AG09319 (cell line): ENCODE results near the gene ERC1.

Experiments
- DNase-seq: peaks from one replicate; pipeline ENCODE4 v3.0.0-alpha.2; 2010; ENCODE audit warnings: low read depth; ENCODE audit errors: extremely low read depth
- TF ChIP-seq, protein P1 (sequence below): IDR thresholded peaks from 2 replicates; pipeline ENCODE4 v1.5.1; 2011; ENCODE audit warnings: low read depth, mild to moderate bottlenecking, inconsistent platforms, low read length, moderate library complexity

Gene ERC1

DNA sequence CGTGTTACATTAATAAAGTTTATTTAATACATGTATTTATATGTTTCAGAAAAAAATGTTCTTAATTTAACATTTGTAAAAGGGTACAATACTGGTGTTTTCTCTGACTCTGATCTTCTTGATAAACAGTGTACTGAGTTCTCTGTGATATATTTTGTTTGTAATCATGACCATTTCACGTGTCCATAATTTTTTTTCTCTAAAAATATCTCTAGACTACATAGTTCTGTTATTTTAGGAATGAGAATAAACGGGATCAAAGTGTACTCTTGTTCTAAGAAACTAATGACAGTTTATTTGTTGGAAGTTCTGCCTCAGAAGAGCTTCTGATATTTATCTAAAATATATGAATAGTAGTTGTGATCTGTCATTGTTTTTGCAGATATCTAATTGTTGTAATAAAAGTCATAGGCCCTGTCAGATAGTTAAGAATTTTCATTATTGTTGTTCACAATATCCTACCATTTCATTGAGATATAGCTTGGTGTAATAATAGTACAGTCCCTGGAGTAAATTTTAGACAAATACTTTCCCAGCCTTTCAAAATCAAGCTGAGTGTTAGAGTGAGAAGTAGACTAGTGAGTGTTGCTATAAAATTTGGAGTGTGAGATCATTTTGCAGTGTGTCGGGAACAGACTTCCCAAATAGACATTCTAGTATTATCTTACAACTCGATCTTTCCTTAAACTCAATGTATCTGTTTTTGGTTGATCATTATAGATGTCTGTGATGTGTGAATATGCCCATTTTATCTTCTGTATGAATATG, 86.2 kb downstream of the ERC1 start:
- TF ChIP-seq, protein P1, sequence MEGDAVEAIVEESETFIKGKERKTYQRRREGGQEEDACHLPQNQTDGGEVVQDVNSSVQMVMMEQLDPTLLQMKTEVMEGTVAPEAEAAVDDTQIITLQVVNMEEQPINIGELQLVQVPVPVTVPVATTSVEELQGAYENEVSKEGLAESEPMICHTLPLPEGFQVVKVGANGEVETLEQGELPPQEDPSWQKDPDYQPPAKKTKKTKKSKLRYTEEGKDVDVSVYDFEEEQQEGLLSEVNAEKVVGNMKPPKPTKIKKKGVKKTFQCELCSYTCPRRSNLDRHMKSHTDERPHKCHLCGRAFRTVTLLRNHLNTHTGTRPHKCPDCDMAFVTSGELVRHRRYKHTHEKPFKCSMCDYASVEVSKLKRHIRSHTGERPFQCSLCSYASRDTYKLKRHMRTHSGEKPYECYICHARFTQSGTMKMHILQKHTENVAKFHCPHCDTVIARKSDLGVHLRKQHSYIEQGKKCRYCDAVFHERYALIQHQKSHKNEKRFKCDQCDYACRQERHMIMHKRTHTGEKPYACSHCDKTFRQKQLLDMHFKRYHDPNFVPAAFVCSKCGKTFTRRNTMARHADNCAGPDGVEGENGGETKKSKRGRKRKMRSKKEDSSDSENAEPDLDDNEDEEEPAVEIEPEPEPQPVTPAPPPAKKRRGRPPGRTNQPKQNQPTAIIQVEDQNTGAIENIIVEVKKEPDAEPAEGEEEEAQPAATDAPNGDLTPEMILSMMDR = no peak
- no peak for DNase-seq

GRCh38 chr12:1078002-1078401, 87.0 kb downstream of the ERC1 start:
- TF ChIP-seq, protein P1 = no peak
- DNase-seq = no peak

GRCh38 chr12:1080520-1081223, 89.6 kb downstream of the ERC1 start:
- DNase-seq = no peak
- TF ChIP-seq, protein P1 = no peak

DNA sequence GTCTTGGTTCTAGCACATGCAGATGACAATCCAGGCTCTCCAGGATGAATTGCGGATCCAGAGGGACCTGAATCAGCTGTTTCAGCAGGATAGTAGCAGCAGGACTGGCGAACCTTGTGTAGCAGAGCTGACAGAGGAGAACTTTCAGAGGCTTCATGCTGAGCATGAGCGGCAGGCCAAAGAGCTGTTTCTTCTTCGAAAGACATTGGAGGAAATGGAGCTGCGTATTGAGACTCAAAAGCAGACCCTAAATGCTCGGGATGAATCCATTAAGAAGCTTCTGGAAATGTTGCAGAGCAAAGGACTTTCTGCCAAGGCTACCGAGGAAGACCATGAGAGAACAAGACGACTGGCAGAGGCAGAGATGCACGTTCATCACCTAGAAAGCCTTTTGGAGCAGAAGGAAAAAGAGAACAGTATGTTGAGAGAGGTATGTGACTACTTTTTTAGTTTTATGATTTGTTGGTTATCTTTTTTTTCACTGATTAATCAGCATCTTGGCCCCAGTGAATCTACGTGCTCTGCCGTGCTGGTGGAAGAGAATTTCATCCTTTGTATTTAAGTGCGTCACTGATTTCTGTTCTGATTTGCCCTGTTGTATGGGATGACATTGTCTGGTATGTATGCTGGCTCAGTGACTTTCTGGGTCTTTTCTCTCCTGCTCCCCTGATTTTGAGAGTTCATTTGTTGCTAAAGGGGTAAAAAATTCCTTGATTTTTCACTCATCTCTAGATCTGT, 92.3 kb downstream of the ERC1 start:
- TF ChIP-seq, protein P1 = no peak
- DNase-seq = no peak

- DNase-seq = peak; percentile 52
- TF ChIP-seq, protein P1 = no peak
Observed at GRCh38 chr12:1083889-1084262, 92.9 kb downstream of the ERC1 start.

DNA sequence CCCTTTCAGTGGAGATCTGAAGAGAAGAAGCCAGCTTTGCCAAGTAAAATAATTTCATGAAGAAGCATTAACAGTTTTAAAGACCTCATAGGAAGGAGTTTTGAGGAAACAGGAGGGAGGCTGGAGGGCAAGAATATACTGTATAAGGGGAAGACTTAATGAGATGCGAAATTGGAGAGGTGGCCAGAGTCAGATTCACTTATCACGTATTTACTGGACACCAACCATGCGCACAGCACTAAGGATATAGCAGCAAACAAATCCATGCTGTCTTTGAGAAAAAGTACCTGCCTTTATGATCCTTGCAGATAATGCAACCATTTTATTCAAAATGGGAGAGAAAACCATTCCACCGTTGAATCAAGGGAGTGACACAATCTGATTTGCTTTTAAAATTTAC, 100.3 kb downstream of the ERC1 start:
- TF ChIP-seq, protein P1 = no peak
- DNase-seq = no peak

GRCh38 chr12:1093166-1093751, 102.2 kb downstream of the ERC1 start:
- DNase-seq = no peak

More at GRCh38 chr12:1093166-1093751, 102.2 kb downstream of the ERC1 start:
- TF ChIP-seq, protein P1 = peak; percentile 81
